Left hindlimb (tissue), 1 donor: Measurements from ENCODE around the gene NPIPA5.
"Not testable (repeated sequence)": the region's sequence is repeated elsewhere in the genome, so short reads cannot be mapped to it uniquely, and the experiment has no call there.

ENCODE experiments used
- DNase-seq: peaks from one replicate; pipeline ENCODE4 v3.0.0-alpha.2; 2018

Gene NPIPA5

GRCh38 chr16:15388060-15388459 is 10.0 kb upstream of the NPIPA5 start:
- not testable (repeated sequence) for DNase-seq

DNA sequence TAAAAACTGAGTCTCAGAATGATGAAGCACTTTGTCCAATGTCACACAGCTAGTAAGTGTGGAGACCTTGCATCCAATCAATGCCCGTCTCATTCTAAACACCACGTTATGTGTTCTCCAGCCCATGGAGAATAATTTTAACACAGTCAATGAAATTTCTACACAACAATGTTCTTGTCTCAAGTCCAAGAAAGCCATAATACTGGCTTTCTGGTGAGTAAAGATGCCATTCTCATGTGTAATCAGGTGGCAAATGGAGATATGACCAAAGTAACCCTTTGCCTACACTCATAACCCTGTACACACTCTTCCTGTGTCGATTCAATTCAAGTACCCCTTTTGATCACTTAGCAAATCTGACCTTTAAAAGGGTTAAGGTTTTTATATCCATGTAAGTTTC is 4.7 kb upstream of the NPIPA5 start:
- DNase-seq, result not testable (repeated sequence)

- not testable (repeated sequence) for DNase-seq
Observed at GRCh38 chr16:15357495-15357894, 20.6 kb downstream of the NPIPA5 start.

DNA sequence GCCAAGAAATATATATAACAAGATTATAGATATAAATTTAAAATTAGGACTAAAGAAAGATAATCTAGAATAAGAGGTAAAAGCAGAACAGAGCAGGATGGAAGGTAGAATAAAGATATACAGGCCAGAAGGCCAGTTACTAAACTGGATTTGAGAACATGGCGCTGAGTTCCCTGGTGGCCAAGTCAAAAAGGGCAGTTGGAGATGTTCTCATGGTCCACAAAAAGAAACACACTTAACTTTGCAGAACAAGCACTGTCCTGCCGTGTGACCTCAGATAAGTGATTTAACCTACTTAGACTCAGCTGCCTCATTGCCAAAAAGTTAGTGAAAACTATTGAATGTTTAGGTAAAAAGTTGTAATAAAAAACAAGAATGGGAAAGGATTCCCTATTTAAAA is 23.2 kb downstream of the NPIPA5 start:
- not testable (repeated sequence) for DNase-seq

DNA sequence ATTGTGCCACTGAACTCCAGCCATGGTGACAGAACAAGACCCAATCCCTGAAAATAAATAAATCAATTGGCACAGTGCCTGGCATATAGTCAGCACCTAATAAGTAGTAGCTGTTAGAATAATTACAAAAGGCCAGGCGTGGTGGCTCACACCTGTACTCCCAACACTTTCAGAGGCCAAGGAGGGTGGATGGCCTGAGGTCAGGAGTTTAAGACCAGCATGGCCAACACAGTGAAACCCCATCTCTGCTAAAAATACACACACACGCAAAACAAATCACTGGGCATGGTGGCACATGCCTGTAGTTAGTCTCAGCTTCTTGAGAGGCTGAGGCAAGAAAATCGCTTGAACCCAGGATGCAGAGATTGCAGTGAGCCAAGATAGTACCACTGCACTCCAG is 25.2 kb downstream of the NPIPA5 start:
- not testable (repeated sequence) for DNase-seq

GRCh38 chr16:15351745-15352144 is 26.3 kb downstream of the NPIPA5 start:
- not testable (repeated sequence) for DNase-seq

- DNase-seq, result not testable (repeated sequence)
Observed at GRCh38 chr16:15351251-15351650, 26.8 kb downstream of the NPIPA5 start.

- not testable (repeated sequence) for DNase-seq
Observed at GRCh38 chr16:15348721-15349120, 29.4 kb downstream of the NPIPA5 start.

DNA sequence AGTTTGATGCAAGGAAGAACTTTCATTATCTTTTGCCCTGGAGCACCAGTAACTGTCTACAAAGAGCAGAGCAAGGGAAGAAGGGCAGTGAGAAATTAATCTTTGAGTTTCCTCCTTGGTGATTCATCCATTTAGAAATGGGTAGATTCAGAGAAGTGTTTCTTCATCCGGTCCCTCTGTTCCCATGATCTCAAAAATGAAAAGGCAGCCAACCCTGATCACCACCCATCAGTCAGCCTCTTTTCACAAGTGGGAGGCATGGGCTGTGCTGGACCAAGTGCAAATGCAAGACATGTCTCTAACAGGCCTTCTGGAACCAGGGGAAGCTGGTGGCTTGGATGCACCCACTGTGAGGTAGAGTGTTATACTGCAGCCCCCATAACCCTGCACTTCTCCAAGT is 35.8 kb downstream of the NPIPA5 start:
- not testable (repeated sequence) for DNase-seq

- not testable (repeated sequence) for DNase-seq
Observed at GRCh38 chr16:15338986-15339385, 39.1 kb downstream of the NPIPA5 start.

GRCh38 chr16:15337974-15338605 is 40.0 kb downstream of the NPIPA5 start:
- not testable (repeated sequence) for DNase-seq

DNA sequence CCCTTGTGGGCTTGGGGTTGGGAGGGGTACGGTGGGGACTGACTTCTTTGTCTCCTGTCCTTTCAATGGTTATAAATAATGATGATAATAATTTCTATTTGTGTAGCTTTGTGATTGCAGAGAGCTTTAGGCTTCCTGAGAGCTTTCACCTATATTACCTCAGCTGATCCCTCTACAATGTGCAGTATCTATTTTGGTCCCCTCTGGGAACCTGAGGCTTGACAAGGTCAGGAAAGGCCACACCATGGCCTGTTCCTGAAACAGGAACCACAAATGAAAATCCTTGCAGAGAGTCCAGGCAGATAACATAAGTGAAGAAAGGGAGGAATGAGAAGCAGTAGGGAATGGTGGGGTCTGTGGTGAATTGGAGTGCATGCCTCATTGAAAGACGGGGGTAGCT is 42.5 kb downstream of the NPIPA5 start:
- DNase-seq, result not testable (repeated sequence)

- not testable (repeated sequence) for DNase-seq
Observed at GRCh38 chr16:15333969-15334368, 44.1 kb downstream of the NPIPA5 start.

DNA sequence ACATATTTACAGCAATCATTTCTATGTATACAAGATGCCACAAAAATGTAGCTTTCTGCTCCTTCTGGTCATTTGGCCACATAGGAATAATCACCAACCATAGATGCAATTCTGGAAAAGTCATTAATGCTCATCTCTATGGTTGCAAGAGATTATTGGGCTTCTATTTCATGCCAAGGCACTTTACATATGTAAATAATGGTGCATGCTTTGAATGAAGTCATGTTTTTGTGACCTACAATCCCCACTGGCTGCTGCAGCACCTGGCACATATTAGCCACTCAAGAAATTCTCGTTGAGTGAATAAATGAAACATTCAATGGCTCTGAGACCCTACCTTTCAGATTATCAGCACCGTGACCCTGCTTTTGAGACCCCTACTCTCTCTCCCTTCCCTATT is 47.1 kb downstream of the NPIPA5 start:
- DNase-seq, result not testable (repeated sequence)

GRCh38 chr16:15324954-15325353 is 53.1 kb downstream of the NPIPA5 start:
- not testable (repeated sequence) for DNase-seq

- DNase-seq, result not testable (repeated sequence)
Observed at GRCh38 chr16:15323373-15323772, 54.7 kb downstream of the NPIPA5 start.

DNA sequence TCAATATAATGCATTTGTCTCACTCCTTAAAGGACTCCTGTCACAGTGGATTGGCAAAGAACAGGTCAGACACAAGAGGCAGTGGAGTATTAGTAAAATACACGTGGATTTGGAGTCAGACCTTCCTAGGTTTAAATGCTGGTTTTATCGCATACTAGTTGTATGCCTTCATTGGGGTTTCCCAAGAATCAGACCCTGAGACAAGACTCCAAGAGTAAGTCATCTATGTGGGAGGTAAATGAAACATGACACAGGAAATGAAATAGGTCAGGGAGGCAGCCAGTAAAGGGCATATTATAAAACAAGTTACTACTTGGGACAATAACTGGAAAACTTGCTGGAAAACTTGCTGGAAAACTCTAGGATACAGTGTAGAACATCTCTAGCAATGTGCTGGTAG is 56.9 kb downstream of the NPIPA5 start:
- DNase-seq, result not testable (repeated sequence)

- DNase-seq, result not testable (repeated sequence)
Observed at GRCh38 chr16:15314562-15314961, 63.5 kb downstream of the NPIPA5 start.
